Stromal cell of bone marrow (primary cell): ENCODE data around the gene MBD6.
"Not testable (repeated sequence)": the region's sequence is repeated elsewhere in the genome, so short reads cannot be mapped to it uniquely, and the experiment has no call there.

Source experiments
- DNase-seq: peaks from one replicate; pipeline ENCODE4 v3.0.0-alpha.2; 2012; ENCODE audit warnings: low read depth

Gene MBD6

DNA sequence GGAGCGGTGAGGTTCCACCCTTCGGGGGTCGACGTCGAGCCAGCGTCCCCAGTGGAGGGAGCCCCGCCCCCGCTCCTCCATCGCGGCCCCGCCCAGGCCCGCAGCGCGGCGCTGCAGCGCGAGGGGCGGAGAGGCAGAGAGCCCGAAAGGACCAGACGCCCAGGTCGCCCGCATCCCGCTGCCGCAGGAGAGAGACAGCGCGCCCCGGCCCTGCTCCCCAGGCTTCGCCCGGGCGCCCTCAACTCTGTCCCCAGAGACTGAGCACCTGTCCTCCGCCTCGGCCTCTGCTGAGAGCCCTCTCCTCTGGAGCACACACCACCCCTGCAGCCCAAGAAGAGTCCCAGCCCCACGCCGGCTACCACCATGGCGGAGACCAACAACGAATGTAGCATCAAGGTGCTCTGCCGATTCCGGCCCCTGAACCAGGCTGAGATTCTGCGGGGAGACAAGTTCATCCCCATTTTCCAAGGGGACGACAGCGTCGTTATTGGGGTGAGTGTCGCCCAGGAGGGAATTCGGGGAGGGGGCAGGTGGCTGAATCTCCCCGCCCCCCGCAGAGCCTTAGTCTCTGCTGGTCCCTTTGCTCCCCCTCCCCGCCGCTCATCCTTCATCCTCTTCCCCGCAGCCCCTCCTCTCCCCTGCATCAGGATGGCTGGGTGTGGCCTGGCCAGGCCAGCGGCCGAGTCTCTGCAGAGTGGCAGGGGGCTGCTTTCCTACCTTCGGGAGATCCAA lies 27.5 kb downstream of the MBD6 start, which contains the start of gene KIF5A:
KIF5A (plus strand) TSS at position 136 of the 732 bp plus-strand sequence; CDS start at position 364, 228 bp downstream.
- no peak for DNase-seq

- no peak for DNase-seq
Observed at GRCh38 chr12:57550641-57551549, 28.3 kb downstream of the MBD6 start.

DNA sequence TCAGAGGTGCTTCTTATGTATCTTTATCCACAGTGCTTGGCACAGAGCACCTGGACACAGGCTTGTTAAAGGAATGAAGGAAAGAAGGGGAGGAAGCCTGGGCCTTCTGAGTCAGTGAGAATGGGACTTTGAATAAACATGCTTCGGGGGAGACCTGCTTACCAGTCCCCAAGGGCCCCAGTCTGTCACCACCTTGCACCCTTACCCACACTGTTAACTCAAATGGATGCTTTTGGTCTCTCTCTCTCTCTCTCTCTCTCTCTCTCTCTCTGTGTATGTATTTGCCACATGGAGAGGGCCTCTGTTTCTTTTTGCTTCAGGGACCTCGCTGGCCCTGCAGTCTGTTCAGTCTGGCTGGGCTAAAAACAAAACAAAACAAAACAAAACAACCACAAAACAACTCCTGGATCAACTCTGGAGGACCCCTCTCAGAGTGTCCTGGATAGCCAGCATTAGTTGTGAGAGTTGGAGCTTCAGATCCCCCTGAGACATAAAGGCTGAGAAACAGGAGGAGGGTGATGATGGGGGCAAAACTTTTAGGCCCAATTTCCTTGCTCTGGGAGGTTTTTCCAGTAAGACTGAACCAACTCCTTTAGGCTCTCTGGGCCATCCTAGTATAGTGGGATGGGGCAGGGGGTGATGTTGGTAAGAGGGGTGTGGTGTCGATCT lies 29.1 kb downstream of the MBD6 start:
- no peak for DNase-seq

GRCh38 chr12:57552306-57552651 lies 29.7 kb downstream of the MBD6 start:
- DNase-seq = no peak

DNA sequence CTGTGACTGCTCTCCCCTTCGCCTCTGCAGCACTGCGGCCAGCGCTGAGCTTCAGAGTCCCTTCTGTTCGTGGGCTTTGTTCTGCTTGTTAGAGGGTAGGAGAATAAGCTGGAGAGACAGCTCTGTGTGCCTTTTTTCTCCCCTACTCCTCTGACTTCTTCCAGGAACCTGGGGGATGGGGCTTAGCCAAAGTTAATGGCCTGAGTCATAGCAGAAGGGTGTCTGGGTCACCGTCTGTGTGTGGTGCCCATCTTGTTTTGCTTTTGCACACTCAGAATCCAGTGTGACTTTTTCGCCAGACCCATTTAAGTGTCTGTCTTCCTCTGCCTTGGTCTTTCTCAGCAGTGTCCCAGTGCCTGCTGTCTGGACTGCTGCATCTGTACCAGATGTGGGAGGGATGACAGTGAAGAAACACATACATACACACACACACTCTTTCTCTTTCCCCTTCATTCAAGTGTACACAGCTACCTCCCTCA lies 30.2 kb downstream of the MBD6 start:
- DNase-seq = peak; percentile 6

DNA sequence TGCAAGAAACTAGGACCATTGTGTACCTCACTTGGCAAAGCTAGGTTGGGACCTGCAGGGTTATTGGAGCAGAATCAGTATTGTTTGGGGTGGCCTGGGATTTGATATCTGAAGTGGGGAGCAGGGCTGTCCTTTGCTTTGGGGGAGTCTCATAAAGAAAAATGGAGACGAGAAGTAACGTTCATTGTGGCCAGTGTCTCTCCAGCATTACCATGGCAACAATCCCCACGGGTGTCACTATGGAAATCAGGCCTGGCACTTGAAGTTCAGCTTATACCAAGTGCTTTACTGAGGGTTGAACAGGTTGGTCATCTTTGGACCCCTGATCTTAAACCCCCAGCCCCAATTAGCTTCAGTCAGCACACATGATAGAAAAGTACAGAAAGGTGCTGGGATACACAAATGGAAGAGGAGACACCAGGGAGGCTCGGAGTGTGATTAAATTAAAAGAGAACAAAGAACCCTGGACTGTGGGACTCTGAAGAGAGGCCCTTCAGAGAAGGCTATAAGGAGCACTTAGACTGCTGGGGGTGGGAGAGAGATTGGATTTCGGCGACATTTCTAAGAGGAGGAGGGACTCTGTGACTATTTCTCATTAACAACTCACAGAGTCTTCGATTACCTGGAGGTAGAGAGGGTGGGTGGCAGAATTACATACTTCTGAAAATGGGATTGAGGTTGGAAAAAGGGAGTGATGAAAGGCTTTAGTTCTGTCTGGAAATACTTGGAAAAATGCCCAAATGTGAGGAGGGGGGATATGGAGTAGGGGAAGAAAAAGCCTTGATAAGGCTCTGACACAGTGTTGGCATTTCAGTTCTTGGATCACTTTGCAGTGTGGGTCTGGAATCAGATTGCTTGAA lies 30.9 kb downstream of the MBD6 start:
- DNase-seq = no peak

GRCh38 chr12:57554453-57554852 lies 31.8 kb downstream of the MBD6 start:
- DNase-seq = no peak

DNA sequence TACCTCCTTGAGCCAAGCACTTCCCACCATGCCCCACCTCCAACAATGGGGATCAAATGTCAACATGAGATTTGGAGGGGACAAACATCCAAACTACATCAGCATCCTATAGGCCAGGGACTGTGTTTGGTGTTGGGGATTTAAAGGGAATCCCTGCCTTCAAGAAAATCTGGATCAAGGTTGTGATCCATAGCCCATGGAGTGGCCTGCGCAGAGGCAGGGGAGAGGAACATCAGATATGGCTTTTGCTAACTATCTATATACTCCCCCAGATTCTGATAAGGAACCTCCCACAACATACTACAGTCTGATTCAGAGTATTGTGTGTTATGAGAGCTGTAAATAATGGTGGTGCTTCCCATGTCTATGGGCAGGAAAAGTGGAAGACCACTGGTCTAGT lies 32.3 kb downstream of the MBD6 start:
- DNase-seq = no peak

DNA sequence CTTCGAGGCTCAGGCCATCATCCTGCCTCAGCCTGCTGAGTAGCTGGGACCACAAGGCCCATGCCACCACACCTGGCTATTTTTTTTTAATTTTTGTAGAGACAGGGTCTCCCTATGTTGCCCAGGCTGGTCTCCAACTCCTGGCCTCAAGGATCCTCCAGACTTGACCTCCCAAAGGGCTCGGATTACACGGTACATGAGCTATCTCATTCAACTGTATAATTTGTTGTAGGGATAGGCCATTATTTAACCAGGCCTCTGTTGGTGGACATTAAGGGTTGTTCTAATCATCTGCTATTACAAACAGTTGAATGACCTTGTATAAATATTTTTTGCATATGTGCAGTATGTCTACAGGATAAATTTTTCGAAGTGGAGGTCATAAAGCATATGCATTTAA lies 36.2 kb downstream of the MBD6 start:
- no peak for DNase-seq

DNA sequence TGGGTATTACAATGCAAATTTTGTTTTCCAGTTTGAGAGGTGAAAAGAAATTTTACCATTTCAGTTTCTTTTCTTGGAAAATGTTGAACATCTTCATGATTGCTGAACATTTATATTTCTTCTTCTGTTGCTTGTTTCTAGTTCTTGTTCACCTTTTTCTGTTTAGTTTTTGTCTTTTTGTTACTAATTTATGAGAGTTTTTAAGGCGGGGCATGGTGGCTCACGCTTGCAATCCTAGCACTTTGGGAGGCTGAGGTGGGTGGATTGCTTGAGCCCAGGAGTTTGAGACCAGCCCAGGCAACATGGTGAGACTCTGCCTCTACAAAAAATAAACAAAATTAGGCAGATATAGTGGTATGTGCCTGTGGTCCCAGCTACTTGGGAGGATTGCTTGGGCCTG lies 37.9 kb downstream of the MBD6 start:
- DNase-seq = no peak

DNA sequence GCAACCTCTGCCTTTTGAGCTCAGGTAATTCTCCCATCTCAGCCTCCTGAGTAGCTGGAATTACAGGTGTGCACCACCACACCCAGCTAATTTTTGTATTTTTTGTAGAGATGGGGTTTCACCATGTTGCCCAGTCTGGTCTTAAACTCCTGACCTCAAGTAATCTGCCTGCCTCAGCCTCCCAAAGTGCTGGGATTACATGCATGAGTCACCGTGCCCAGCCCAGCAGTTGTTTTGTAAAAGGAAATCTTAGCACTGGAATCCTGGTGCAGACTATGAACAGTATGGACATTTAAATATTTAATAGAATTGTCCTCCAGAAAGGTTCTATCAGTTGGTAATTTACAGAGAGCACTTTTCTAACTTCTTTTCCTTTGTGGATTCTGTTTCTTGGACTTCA lies 38.5 kb downstream of the MBD6 start:
- not testable (repeated sequence) for DNase-seq

- DNase-seq = no peak
Observed at GRCh38 chr12:57563358-57563757, 40.7 kb downstream of the MBD6 start.

- no peak for DNase-seq
Observed at GRCh38 chr12:57564178-57564740, 41.6 kb downstream of the MBD6 start.

DNA sequence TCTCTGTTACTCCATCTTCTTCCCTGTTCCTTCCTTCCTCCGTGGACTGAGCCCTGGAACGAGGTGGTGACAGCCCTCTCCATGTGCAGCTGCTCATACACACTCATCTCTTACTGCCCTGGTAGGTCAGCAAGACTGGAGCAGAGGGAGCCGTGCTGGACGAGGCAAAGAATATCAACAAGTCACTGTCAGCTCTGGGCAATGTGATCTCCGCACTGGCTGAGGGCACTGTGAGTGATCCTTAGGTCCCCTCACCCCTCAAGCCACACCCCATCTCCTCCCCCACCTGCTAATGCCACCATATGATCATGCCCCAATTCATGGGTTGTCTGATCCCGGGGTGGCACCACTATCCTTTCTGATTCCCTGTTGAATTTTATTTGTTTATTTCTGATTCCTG lies 46.2 kb downstream of the MBD6 start:
- DNase-seq = no peak

DNA sequence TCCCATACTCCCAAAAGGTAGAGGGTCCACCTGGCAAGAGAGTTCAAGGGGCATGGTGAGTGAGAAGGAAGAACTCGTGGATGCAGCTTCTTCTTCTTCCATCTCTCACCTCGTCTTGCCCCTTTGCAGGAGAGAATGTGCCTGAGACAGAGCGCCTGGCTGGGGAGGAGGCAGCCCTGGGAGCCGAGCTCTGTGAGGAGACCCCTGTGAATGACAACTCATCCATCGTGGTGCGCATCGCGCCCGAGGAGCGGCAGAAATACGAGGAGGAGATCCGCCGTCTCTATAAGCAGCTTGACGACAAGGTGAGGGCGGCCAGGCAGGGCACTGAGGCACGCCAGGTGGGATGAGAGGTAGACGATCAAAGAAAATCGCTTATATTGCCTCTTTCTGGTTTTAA lies 47.2 kb downstream of the MBD6 start:
- no peak for DNase-seq

DNA sequence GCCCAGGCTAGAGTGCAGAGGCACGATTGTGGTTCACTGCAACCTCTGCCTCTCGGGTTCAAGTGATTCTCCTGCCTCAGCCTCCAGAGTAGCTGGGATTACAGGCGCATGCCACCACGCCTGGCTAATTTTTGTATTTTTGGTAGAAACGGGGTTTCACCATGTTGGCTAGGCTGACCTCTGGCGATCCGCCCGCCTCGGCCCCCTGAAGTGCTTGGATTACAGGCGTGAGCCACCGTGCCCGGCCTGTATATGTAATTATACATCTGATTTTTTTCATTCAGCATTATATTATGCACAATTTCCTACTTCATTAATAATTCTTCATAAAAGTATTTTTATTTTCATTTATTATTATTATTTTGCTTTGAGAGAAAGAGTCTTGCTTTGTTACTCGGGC lies 47.8 kb downstream of the MBD6 start:
- DNase-seq = not testable (repeated sequence)

DNA sequence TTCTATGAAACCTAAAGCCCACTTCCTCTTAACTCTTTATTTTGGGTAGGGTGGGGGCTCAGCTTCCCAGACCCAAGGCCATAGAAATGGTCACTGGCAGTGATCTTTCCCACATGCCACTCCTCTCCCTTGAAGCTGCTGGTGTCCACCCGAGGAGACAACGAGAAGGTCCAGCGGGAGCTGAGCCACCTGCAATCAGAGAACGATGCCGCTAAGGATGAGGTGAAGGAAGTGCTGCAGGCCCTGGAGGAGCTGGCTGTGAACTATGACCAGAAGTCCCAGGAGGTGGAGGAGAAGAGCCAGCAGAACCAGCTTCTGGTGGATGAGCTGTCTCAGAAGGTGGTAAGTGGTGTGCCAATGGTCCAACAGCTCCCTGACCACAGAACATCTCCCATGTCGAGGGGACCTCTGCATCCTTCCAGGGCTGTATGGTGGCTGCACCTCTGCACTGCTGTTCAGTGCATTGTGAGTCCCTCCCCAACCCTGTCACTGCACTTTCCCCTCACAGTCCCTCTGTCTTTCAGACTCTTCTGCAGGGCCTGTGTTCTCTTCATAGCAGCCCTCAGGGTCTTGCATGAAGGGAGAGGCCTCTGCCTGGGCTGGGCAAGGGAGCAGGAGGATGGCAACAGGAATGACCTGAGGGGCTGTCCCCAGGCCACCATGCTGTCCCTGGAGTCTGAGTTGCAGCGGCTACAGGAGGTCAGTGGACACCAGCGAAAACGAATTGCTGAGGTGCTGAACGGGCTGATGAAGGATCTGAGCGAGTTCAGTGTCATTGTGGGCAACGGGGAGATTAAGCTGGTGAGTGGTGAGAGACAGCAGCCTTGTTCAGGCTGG lies 49.5 kb downstream of the MBD6 start:
- DNase-seq = no peak

DNA sequence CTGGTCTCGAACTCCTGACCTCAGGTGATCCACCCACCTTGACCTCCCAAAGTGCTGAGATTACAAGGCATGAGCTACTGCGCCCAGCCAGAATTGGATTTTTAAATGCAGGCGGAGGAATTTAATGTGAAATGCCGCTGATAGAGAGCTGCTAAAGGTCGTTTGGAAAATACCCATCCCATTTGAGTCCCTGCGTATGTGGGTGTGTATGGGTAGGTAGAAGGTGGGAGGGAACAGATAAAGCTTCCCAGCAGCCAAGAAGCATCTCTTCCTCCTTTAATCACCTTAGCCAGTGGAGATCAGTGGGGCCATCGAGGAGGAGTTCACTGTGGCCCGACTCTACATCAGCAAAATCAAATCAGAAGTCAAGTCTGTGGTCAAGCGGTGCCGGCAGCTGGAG lies 52.2 kb downstream of the MBD6 start:
- DNase-seq = no peak

DNA sequence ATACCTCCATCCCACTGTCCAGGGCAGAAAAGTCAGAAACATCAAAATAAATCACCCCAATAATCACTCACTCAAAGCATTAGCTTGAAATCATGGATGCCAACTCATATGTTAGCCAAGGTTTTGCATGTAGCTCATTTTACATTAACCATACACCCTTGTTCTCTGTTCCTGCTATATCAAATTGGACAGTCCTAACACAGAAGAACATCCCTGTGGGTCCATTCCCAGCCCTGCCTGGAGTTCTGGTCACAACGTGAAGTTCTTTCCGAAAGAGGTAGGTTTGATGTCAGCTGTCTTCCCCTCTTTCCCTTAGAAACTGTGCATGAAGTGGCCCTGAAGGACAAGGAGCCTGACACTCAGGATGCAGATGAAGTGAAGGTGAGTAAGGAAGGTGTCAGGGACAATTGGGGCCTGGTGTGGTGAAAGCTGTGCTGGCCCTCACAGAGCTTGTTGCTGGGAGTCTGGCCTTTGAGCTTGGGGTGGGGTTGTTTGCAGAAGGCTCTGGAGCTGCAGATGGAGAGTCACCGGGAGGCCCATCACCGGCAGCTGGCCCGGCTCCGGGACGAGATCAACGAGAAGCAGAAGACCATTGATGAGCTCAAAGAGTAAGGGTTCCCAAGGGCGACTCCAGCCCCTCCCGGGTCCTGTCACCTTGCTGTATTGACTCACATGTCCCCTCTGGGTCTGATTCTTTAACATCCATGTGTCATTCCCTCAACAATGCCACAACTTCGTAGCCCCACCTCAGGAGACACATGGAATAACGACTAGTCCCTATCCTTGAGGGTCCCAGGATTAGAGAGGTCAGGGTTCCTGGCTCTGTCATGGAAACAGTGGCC lies 53.4 kb downstream of the MBD6 start:
- DNase-seq = no peak
